ENCODE measurements around the gene PRSS36.
"Not testable (repeated sequence)": the region's sequence is repeated elsewhere in the genome, so short reads cannot be mapped to it uniquely, and the experiment has no call there.

Gene PRSS36

DNA sequence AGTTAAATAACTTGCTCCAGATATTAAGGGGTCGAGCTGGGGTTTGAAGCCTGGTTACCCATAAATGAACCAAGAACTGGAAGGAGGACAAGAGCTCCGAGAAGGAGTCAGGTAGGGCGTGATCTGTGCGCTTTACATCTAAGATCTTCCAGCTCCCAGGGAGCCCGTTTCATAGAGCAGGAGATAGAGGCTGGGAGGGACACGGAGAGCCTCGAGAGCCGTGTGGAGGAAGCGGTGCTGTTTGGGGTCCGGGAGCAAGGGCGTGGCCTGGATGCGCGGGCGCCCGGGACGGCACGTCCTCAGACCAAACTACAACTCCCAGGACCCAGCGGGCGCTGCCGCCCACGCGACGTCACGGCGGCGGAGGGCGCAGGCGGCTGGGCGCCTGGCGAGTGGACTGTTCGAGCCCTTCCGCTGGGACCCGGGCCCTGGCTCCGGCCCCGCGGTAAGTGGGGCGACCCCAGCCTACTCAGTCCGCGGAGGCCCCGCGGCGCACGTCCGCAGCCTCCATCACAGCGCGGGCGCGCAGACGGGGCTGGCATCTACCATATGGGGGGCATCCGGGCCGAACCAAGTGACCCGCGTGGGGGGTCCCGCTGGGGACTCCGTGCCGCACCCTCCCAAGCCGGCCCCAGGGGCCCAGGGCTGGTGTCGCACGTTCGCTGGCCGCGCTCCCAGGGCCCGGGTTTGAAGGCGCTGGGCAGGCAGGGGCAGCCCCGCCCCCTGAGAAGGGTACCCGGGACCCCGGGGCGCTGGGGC lies 41.7 kb downstream of the PRSS36 start, which contains the start of gene BCKDK:
BCKDK (plus strand) TSS at position 352 of the 759 bp plus-strand sequence. CDS start 838 bp downstream, outside the sequence.
- DNase-seq (ENCODE audit: insufficient read length, low spot score) (peak; percentile 93), FAIRE-seq (peak; percentile 93)
- TF ChIP-seq PAX5 (IDR thresholded peaks at IDR 0.05; ENCODE audit: insufficient read depth, low read length, severe bottlenecking) (no peak), TAF1 (IDR thresholded peaks at IDR 0.05; ENCODE audit: low read depth, low read length) (no peak), POLR2A (IDR thresholded peaks at IDR 0.05; ENCODE audit: low read depth, low read length) (no peak), SPI1 (IDR thresholded peaks at IDR 0.05; ENCODE audit: low read depth, low read length) (no peak), POU2F2 (IDR thresholded peaks at IDR 0.05; ENCODE audit: low read depth, low read length) (no peak; the same call in 1 of the 2 replicates), POLR2AphosphoS5 (IDR thresholded peaks at IDR 0.05; ENCODE audit: low read depth, low read length) (no peak)

DNA sequence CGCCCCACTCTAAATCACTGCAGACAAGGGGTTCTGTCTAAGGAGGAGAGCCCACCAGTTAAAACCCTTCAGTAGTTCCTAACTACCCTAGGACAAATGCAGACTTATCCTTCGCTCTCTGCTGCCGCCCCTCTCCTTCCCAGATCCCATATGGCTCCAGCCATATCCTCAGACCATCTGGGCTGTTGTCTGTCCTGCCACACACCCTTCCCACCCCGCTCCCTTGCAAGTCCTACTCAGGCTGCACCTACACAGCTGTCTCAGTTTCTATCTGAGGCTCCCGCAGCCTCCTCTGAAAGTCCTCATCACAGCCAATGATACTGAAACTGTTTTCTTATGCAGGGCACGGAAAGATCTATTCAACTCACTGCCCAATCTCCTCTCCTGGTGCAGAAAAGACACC lies 42.4 kb downstream of the PRSS36 start:
- FAIRE-seq, result no peak
- TF ChIP-seq PAX5 (IDR thresholded peaks at IDR 0.05; ENCODE audit: insufficient read depth, low read length, severe bottlenecking), result no peak
- no peak for TF ChIP-seq POLR2AphosphoS5 (IDR thresholded peaks at IDR 0.05; ENCODE audit: low read depth, low read length)
- no peak for TF ChIP-seq SPI1 (IDR thresholded peaks at IDR 0.05; ENCODE audit: low read depth, low read length)
- no peak for TF ChIP-seq POU2F2 (IDR thresholded peaks at IDR 0.05; ENCODE audit: low read depth, low read length)
- DNase-seq (ENCODE audit: insufficient read length, low spot score), result no peak

DNA sequence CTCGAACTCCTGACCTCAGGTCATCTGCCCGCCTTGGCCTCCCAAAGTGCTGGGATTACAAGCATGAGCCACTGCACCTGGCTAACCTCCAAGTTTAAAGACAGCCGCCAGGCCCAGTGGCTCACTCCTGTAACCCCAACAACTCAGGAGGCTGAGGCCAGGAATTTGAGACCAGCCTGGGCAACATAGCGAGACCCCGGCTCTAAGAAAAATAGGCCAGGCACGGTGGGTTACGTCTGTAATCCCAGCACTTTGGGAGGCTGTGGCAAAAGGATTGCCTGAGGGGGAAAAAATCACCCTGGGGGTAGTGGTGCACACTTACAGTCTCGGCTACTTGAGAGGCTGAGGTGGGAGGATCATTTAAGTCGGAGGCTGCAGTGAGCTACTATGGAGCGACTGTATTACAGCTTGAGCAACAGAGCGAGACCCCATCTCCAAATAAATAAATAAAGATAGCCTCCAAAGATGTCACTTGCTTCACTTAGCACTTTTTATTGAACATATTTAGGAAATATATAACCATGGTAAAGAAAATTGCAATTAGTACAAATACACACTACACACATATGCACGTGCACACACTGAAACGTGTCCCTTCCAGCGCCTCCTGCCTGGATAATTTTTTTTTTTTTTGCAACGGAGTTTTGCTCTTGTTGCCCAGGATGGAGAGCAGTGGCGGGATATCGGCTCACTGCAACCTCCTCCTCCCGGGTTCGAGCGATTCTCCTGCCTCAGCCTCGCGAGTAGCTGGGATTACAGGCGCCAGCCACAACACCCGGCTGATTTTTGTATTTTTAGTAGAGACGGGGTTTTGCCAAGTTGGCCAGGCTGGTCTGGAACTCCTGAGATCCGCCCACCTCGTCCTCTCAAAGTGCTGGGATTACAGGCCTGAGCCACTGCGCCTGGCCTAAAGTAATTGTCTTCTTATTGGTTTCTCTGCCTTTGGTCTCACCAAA lies 43.1 kb downstream of the PRSS36 start:
- DNase-seq (ENCODE audit: insufficient read length, low spot score) (no peak), FAIRE-seq (no peak)
- TF ChIP-seq TAF1 (IDR thresholded peaks at IDR 0.05; ENCODE audit: low read depth, low read length) (no peak), POU2F2 (IDR thresholded peaks at IDR 0.05; ENCODE audit: low read depth, low read length) (no peak), POLR2A (IDR thresholded peaks at IDR 0.05; ENCODE audit: low read depth, low read length) (no peak), SPI1 (IDR thresholded peaks at IDR 0.05; ENCODE audit: low read depth, low read length) (no peak), POLR2AphosphoS5 (IDR thresholded peaks at IDR 0.05; ENCODE audit: low read depth, low read length) (no peak), PAX5 (IDR thresholded peaks at IDR 0.05; ENCODE audit: insufficient read depth, low read length, severe bottlenecking) (no peak)

DNA sequence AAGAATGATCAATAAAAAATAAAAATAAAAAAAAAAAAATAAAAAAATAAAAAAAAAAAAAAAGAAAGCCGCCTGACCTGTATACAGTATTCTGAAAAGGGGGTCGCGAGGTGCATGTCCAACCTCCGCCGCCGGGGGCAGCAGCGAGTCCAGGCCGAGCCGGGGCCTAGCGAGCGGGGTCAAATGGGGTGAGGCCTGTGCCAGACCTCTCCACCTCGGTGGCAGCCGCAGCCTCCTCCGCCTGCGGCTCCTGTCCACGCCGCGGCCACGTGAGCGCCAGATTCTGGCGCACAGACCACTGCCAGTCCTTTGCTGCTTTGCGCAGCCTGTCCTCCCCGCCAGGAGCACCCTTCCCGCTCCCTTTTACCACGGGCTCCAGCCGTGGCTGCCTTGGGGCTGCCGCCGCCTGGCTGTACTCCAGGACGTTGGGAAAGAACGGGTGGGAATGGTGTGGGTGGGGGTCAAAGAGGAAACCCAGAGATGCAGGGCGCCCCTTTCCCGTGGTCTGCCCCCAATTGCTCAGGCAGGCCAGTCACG lies 44.1 kb downstream of the PRSS36 start:
- peak; percentile 84 for DNase-seq (ENCODE audit: insufficient read length, low spot score)
- TF ChIP-seq PAX5 (IDR thresholded peaks at IDR 0.05; ENCODE audit: insufficient read depth, low read length, severe bottlenecking) (no peak), POLR2A (IDR thresholded peaks at IDR 0.05; ENCODE audit: low read depth, low read length) (no peak), TAF1 (IDR thresholded peaks at IDR 0.05; ENCODE audit: low read depth, low read length) (no peak), POU2F2 (IDR thresholded peaks at IDR 0.05; ENCODE audit: low read depth, low read length) (no peak), SPI1 (IDR thresholded peaks at IDR 0.05; ENCODE audit: low read depth, low read length) (no peak), POLR2AphosphoS5 (IDR thresholded peaks at IDR 0.05; ENCODE audit: low read depth, low read length) (no peak)
- peak; percentile 61 for FAIRE-seq

DNA sequence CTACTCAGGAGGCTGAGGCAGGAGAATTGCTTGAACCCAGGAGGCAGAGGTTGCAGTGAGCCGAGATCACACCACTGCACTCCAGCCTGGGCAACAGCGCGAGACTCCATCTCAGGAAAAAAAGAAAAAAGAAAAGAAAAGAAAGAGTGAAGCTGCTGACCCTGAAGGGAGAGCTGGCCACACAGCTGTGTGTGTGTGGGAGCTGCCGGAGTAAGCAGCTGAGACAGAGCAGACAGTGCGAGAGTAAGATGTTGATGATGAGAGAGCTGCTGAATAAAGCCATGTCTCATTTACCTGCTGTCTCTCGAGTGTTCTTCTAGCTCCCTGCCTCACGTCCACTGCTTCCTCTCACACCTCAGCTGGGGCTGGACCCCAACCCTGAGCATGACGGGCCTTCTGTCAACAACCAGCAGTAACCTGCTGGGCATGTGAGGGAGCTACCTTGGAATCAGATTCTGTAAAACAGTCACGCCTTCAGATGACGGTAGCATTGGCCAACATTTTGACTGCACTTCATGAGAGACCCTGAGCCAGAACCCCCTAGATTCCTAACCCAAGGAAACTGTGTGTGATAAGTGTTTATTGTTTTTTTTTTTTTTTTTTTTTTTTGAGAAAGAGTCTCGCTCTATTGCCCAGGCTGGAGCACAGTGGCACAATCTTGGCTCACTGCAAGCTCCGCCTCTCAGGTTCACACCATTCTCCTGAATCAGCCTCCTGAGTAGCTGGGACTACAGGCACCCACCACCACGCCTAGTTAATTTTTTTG lies 48.8 kb downstream of the PRSS36 start:
- not testable (repeated sequence) for FAIRE-seq; DNase-seq (ENCODE audit: insufficient read length, low spot score)

DNA sequence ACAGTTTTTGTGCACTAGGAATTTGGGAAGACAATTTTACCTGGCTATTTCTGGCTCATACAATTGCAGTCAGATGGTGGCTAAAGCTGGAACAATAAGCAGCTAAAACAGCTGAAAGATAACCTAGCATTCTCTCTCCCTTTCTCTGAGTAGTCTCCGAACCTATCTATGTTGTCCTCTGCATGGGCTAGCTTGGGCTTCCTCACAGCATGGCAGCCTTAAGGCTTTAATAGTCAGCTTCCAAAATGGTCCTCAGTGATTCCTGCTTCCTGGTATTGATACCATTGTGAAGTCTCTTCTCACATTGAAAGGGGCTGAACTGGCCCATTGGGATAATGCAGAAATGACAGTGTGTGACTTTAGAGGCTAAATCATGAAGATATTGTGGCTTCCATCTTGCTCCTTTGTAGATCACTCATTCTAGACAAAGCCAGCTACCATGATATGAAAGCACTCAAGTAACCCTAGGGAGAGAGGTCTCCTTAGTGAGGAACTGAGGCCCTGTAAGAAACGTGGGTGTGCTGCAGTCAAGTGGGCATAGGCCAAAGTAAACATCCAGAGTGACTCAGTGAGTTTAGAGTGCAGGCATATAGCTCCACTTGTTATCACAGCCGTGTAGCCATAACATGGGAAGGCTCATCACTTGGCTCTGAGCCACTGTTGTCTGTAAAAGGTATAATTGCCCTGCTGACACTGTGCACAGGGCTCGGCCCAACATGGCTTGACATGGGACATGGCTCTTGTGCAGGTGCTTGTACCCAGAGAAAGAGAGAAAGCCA lies 49.8 kb downstream of the PRSS36 start:
- FAIRE-seq (no peak), DNase-seq (ENCODE audit: insufficient read length, low spot score) (no peak)
- TF ChIP-seq POU2F2 (IDR thresholded peaks at IDR 0.05; ENCODE audit: low read depth, low read length), result no peak
- TF ChIP-seq TAF1 (IDR thresholded peaks at IDR 0.05; ENCODE audit: low read depth, low read length), result no peak

DNA sequence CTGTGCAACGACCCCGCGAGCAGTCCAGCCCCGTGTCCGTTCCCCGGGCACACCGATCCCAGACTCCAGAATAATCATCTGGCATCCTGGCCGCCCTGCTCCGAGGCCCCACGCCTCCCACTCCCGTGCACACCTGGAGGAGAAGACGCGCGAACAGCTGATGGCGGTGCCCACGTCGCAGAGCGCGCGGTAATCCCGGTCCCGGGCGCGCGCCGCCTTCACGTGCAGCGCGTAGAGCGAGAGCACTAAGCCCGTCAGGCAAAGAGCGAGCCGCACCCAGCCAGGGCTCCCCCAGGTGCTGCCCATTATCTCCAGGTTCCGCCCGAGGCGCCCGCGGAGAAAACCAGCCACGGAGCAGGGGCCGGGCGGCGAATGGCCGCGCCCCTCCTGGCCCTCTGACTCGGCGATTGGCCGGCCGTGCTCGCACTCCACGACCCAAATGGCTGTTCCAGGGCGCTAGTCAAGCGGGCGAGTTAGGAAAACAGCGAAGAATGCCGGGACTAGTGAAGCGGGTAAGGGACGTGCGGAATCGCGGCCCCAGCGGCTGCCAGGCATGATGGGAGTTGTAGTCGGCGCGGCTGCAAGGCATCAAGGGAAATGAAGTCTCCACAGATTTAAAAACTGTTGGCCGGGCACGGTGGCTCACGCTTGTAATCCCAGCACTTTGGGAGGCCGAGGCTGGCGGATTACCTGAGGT lies 55.3 kb downstream of the PRSS36 start, which contains the start of gene VKORC1:
VKORC1 (minus strand) TSS at position 374 of the 697 bp plus-strand sequence; CDS start at position 306, 68 bp downstream.
- peak; percentile 92 for DNase-seq (ENCODE audit: insufficient read length, low spot score)
- TF ChIP-seq SPI1 (IDR thresholded peaks at IDR 0.05; ENCODE audit: low read depth, low read length) (no peak), POLR2A (IDR thresholded peaks at IDR 0.05; ENCODE audit: low read depth, low read length) (peak; percentile 33; the same call in 1 of the 2 replicates), TAF1 (IDR thresholded peaks at IDR 0.05; ENCODE audit: low read depth, low read length) (peak; percentile 51; the same call in 1 of the 2 replicates), POU2F2 (IDR thresholded peaks at IDR 0.05; ENCODE audit: low read depth, low read length) (no peak), PAX5 (IDR thresholded peaks at IDR 0.05; ENCODE audit: insufficient read depth, low read length, severe bottlenecking) (peak; percentile 39), POLR2AphosphoS5 (IDR thresholded peaks at IDR 0.05; ENCODE audit: low read depth, low read length) (0 out of 2 replicates have a peak, but pooled peaks have one; percentile 26)
- peak; percentile 98 for FAIRE-seq

DNA sequence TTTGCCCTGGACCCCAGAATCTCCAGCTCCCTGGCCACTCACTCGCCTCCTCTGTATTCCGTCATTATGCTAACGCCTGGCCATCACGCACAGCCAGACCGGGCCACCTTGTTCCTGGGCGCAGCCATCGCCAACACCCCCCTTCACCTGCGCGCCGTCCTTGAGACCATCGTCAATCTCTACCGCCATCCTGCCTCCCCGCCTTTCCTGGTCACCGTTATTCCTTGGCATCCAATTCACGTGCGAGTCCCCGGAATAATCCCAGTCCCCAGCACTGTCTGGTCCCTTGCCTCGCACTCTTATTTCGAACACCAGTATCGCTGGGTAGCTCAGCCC lies 55.8 kb downstream of the PRSS36 start:
- TF ChIP-seq POLR2A (IDR thresholded peaks at IDR 0.05; ENCODE audit: low read depth, low read length) (no peak), POLR2AphosphoS5 (IDR thresholded peaks at IDR 0.05; ENCODE audit: low read depth, low read length) (no peak), SPI1 (IDR thresholded peaks at IDR 0.05; ENCODE audit: low read depth, low read length) (no peak), PAX5 (IDR thresholded peaks at IDR 0.05; ENCODE audit: insufficient read depth, low read length, severe bottlenecking) (no peak), POU2F2 (IDR thresholded peaks at IDR 0.05; ENCODE audit: low read depth, low read length) (no peak), TAF1 (IDR thresholded peaks at IDR 0.05; ENCODE audit: low read depth, low read length) (no peak)
- FAIRE-seq, result peak; percentile 20
- DNase-seq (ENCODE audit: insufficient read length, low spot score), result no peak

Data from GM12891 (cell line).